ENCODE results near the gene KLF13.

- TF ChIP-seq FOXM1 (IDR thresholded peaks at IDR 0.05; ENCODE audit: borderline replicate concordance) (no peak), FOXA1 (IDR thresholded peaks at IDR 0.05) (no peak), BHLHE40 (IDR thresholded peaks at IDR 0.05; ENCODE audit: borderline replicate concordance) (no peak), SUZ12 (IDR thresholded peaks at IDR 0.05) (no peak), L3MBTL2 (conservative IDR thresholded peaks at IDR 0.05) (no peak)
Observed at GRCh38 chr15:31347981-31348803, 21.6 kb downstream of the KLF13 start.
